A673 (cell line): ENCODE results near the gene RAB28.

Experiments
- EZH2 ChIP-seq: fragments of 200-600 bp; sonication (generic); IDR thresholded peaks from 2 replicates; pipeline ENCODE4 v1.6.1; 2017; ENCODE audit warnings: borderline replicate concordance, low read depth, mild to moderate bottlenecking, mixed read lengths, antibody characterized with exemption, low read length; ENCODE audit not compliant: poor library complexity, severe bottlenecking
- TF ChIP-seq, protein P1 (sequence below): fragments of 300-800, 200-600 bp; sonication (generic); conservative IDR thresholded peaks from 2 replicates; pipeline ENCODE4 v1.5.1; 2017; ENCODE audit warnings: low read depth, mild to moderate bottlenecking, antibody characterized with exemption, low read length, moderate library complexity, mixed read lengths

GRCh38 chr4:13367691-13368090 lies 116.4 kb downstream of the RAB28 start:
- TF ChIP-seq, protein P1, sequence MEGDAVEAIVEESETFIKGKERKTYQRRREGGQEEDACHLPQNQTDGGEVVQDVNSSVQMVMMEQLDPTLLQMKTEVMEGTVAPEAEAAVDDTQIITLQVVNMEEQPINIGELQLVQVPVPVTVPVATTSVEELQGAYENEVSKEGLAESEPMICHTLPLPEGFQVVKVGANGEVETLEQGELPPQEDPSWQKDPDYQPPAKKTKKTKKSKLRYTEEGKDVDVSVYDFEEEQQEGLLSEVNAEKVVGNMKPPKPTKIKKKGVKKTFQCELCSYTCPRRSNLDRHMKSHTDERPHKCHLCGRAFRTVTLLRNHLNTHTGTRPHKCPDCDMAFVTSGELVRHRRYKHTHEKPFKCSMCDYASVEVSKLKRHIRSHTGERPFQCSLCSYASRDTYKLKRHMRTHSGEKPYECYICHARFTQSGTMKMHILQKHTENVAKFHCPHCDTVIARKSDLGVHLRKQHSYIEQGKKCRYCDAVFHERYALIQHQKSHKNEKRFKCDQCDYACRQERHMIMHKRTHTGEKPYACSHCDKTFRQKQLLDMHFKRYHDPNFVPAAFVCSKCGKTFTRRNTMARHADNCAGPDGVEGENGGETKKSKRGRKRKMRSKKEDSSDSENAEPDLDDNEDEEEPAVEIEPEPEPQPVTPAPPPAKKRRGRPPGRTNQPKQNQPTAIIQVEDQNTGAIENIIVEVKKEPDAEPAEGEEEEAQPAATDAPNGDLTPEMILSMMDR, result no peak
- TF ChIP-seq EZH2, result no peak
